ENCODE results near the gene CHMP1A.
A peak's percentile ranks its signal among the peaks of the same experiment; 100 is the strongest.

The CHMP1A gene

DNA sequence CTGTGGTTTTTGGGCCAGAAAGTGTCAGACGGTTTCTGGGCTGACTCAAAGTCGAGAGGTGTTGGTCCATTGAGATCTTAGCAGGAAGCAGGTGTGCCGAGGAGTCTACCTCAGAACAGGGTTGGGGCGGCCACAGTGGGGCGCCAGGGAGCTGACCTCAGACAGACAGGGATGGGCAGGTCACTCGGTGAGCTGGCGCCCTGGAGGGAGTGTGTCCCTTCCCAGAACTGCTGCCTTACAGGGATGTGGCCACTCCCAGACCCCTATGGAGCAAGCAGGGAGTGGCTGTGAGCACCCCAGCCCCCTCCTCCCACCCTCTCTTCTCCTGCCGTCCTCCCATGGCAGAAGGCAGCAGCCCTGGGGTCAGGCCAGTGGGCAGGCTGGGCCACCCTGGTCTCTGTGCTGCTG is 58.1 kb downstream of the CHMP1A start:
- DNase-seq (ENCODE audit: extremely low read depth, low read depth): no peak
- TF ChIP-seq, protein P1, sequence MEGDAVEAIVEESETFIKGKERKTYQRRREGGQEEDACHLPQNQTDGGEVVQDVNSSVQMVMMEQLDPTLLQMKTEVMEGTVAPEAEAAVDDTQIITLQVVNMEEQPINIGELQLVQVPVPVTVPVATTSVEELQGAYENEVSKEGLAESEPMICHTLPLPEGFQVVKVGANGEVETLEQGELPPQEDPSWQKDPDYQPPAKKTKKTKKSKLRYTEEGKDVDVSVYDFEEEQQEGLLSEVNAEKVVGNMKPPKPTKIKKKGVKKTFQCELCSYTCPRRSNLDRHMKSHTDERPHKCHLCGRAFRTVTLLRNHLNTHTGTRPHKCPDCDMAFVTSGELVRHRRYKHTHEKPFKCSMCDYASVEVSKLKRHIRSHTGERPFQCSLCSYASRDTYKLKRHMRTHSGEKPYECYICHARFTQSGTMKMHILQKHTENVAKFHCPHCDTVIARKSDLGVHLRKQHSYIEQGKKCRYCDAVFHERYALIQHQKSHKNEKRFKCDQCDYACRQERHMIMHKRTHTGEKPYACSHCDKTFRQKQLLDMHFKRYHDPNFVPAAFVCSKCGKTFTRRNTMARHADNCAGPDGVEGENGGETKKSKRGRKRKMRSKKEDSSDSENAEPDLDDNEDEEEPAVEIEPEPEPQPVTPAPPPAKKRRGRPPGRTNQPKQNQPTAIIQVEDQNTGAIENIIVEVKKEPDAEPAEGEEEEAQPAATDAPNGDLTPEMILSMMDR (IDR thresholded peaks at IDR 0.05; ENCODE audit: low read depth, low read length, missing control alignments): peak; percentile 33
- H3K4me3 ChIP-seq (replicated peaks; ENCODE audit: low read depth, low read length): no peak overlapping the region

DNA sequence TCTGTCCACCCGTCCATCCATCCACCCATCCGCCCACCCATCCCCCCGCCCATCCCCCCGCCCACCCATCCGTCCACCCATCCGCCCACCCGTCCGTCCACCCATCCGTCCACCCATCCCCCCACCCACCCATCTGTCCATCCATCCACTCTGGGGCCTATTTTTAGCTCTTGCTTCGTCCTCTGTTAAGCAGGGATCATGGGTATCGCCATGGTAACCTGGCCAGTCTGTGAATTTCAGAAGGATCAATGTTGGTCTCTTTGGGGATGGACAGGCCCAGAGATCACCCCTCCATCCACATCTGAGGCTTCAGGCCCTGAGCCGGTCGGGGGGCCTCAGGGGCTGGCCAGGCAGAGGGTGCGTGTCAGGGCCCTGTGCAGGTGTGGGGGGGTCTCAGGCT is 59.3 kb downstream of the CHMP1A start:
- TF ChIP-seq, protein P1 (IDR thresholded peaks at IDR 0.05; ENCODE audit: low read depth, low read length, missing control alignments): no peak
- H3K4me3 ChIP-seq (replicated peaks; ENCODE audit: low read depth, low read length): no peak overlapping the region
- no peak for DNase-seq (ENCODE audit: extremely low read depth, low read depth)

DNA sequence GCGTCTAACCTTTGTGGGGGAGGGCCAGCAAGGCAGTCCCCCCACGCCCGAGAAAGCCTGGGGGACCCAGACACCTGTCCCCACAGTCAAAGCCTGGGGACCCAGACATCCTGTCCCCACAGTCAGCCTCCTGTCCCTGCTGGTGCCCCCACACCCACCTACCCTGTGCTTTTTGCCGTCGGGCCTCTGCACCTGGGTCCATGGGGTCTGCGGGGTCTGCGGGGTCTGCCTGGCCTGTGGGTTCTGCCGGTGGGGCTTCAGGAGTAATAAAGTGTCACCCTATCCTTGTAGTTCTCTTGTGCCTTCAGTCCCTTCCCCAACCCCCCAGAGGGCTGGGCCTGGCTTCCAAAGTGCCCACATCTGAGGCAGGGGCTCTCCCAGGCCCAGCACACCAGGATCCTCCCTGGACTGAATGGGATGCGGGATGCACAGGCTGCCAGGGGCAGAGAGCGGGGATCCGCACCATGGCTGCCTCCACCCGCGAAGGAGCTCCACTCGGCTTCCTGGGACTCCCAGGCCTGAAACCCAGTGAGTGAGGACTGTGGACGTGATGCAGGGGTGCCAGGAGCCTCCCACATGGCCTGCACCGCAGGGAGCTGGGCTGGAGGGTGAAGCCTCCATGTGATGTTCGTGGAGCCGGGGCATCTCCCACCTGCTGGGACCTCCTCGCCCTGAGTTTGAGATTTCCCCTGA is 60.4 kb downstream of the CHMP1A start:
- no peak for DNase-seq (ENCODE audit: extremely low read depth, low read depth)
- H3K4me3 ChIP-seq (replicated peaks; ENCODE audit: low read depth, low read length): no peak overlapping the region
- TF ChIP-seq, protein P1 (IDR thresholded peaks at IDR 0.05; ENCODE audit: low read depth, low read length, missing control alignments): no peak

DNA sequence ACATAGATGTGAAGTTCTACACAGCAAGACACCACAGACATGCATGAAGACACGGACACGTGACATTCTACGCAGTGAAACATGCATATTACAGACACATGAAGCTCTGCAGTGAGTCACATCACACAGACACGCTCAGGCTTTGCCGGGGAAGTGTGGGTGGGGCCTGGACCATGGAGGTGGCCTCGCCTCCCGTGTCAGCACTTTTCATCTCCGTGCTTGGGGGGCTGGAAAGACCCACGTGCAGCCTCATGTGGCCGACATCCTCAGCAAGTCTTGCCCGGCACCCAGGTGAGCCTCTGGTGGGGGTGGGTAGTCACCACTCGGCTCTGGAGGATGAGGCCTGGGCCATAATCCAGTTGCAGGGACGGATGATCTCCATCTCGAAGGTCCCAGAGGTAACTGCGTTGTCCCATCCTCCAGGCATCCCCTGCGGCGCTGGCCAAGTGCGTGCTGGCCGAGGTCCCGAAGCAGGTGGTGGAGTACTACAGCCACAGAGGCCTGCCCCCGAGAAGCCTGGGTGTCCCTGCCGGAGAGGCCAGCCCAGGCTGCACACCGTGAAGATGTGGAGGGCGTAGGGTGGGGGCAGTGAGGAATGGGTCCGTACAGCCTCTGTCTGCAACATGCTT is 61.3 kb downstream of the CHMP1A start:
- TF ChIP-seq, protein P1 (IDR thresholded peaks at IDR 0.05; ENCODE audit: low read depth, low read length, missing control alignments): no peak
- no peak overlapping the region for H3K4me3 ChIP-seq (replicated peaks; ENCODE audit: low read depth, low read length)
- DNase-seq (ENCODE audit: extremely low read depth, low read depth): no peak

DNA sequence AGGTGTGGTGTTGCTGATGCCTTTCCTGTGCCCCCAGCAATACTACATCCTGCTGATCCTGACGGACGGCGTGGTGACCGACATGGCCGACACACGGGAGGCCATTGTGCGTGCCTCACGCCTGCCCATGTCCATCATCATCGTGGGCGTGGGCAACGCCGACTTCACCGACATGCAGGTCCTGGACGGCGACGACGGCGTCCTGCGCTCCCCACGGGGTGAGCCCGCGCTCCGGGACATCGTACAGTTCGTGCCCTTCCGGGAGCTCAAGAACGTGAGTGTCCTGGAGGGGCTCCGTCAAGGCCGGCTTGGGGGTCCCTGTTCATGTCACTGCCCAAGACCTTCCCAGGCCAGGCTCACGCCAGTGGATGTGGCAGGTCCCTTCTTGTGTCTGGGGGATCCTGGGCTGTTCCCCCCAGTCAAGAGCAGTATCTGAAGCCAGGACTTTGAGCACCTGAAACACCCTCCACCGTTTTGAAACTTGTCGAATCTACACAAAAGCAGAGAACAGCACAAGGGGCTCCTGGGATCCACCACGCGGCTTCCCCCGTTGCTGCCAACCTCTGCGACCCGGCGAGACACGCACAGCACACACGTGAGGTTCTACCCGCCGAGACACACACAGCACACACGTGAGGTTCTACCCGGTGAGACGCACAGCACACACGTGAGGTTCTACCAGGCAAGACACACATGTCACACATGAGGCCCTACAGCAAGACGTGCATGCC is 62.0 kb downstream of the CHMP1A start:
- no peak overlapping the region for H3K4me3 ChIP-seq (replicated peaks; ENCODE audit: low read depth, low read length)
- DNase-seq (ENCODE audit: extremely low read depth, low read depth): no peak
- TF ChIP-seq, protein P1 (IDR thresholded peaks at IDR 0.05; ENCODE audit: low read depth, low read length, missing control alignments): no peak

Measured in HFF-Myc (cell line).